DMS53 treated with DMSO at 0.1 percent for 48 hours (cell line): ENCODE results near the gene PCDHGB4.
"Not testable (repeated sequence)": the region's sequence is repeated elsewhere in the genome, so short reads cannot be mapped to it uniquely, and the experiment has no call there.

ENCODE experiments used
- DNase-seq: peaks from one replicate; lab custom pipeline; 2025; ENCODE audit not compliant: unreplicated experiment; lab: John Stamatoyannopoulos, UW

The PCDHGB4 gene

DNA sequence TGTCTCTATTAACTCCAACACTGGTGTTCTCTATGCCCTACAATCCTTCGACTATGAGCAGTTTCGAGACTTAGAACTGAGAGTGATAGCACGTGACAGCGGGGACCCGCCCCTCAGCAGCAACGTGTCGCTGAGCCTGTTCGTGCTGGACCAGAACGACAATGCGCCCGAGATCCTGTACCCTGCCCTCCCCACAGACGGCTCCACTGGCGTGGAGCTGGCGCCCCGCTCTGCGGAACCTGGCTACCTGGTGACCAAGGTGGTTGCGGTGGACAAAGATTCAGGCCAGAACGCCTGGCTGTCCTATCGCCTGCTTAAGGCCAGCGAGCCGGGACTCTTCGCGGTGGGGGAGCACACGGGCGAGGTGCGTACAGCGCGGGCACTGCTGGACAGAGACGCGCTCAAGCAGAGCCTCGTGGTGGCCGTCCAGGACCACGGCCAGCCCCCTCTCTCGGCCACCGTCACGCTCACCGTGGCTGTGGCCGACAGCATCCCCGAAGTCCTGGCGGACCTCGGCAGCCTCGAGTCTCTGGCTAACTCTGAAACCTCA lies 35.3 kb downstream of the PCDHGB4 start:
- no peak for DNase-seq

DNA sequence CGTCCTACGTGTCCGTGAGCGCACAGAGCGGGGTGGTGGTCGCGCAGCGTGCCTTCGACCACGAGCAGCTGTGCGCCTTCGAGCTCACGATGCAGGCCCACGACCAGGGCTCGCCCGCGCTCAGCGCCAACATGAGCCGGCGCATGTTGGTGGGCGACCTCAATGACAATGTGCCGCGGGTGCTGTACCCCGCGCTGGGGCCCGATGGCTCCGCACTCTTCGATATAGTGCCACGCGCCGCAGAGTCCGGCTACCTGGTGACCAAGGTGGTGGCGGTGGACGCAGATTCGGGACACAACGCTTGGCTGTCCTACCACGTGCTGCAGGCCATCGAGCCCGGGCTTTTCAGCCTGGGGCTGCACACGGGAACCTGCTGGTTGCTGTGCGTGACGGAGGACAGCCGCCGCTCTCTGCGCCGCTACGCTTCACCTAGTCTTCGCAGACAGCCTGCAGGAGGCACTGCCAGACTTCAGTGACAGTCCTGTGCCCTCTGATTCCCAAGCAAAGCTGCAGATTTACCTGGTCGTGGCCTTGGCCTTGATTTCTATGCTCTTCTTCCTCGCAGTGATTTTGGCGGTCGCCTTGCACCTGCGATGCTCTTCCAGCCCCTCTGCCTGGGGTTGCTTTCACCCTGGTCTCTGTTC lies 40.4 kb downstream of the PCDHGB4 start:
- no peak for DNase-seq

DNA sequence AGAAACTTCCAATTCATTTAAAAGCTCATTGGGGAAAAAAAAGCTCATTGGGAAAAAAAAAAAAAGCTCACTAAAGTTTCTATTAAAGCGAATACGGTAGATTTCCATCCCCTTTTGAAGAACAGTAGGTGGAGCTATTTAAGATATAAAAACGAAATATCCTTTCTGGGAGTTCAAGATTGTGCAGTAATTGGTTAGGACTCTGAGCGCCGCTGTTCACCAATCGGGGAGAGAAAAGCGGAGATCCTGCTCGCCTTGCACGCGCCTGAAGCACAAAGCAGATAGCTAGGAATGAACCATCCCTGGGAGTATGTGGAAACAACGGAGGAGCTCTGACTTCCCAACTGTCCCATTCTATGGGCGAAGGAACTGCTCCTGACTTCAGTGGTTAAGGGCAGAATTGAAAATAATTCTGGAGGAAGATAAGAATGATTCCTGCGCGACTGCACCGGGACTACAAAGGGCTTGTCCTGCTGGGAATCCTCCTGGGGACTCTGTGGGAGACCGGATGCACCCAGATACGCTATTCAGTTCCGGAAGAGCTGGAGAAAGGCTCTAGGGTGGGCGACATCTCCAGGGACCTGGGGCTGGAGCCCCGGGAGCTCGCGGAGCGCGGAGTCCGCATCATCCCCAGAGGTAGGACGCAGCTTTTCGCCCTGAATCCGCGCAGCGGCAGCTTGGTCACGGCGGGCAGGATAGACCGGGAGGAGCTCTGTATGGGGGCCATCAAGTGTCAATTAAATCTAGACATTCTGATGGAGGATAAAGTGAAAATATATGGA lies 43.0 kb downstream of the PCDHGB4 start, which contains the start of gene PCDHGA12:
TSS of gene PCDHGA12 (plus strand) at position 176 of the 782 bp plus-strand sequence. CDS start at position 429, 253 bp downstream.
- no peak for DNase-seq

DNA sequence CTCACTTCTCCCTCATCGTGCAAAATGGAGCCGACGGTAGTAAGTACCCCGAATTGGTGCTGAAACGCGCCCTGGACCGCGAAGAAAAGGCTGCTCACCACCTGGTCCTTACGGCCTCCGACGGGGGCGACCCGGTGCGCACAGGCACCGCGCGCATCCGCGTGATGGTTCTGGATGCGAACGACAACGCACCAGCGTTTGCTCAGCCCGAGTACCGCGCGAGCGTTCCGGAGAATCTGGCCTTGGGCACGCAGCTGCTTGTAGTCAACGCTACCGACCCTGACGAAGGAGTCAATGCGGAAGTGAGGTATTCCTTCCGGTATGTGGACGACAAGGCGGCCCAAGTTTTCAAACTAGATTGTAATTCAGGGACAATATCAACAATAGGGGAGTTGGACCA lies 43.8 kb downstream of the PCDHGB4 start:
- DNase-seq, result no peak

DNA sequence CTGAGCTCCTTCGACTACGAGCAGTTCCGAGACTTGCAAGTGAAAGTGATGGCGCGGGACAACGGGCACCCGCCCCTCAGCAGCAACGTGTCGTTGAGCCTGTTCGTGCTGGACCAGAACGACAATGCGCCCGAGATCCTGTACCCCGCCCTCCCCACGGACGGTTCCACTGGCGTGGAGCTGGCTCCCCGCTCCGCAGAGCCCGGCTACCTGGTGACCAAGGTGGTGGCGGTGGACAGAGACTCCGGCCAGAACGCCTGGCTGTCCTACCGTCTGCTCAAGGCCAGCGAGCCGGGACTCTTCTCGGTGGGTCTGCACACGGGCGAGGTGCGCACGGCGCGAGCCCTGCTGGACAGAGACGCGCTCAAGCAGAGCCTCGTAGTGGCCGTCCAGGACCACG lies 44.8 kb downstream of the PCDHGB4 start:
- DNase-seq, result not testable (repeated sequence)

DNA sequence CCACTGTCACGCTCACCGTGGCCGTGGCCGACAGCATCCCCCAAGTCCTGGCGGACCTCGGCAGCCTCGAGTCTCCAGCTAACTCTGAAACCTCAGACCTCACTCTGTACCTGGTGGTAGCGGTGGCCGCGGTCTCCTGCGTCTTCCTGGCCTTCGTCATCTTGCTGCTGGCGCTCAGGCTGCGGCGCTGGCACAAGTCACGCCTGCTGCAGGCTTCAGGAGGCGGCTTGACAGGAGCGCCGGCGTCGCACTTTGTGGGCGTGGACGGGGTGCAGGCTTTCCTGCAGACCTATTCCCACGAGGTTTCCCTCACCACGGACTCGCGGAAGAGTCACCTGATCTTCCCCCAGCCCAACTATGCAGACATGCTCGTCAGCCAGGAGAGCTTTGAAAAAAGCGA lies 45.2 kb downstream of the PCDHGB4 start:
- DNase-seq, result not testable (repeated sequence)

DNA sequence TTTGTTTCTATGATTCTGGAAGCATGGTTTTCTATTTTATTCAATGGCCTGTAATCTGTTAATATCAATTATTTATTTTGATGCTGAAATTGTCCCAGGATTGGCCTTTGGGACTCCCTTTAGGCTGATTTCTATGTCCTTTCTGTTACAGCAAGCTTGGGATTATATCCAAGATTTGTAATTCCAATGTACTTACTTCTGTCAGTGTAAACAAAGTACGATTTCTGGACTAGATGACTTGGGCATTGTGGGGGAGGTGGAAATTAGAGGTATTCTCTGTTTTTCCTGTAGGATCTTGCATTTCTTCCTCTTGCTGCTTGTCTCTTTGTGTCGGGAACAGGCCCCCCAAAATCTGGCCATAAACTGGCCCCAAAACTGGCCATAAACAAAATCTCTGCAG lies 46.5 kb downstream of the PCDHGB4 start:
- no peak for DNase-seq

DNA sequence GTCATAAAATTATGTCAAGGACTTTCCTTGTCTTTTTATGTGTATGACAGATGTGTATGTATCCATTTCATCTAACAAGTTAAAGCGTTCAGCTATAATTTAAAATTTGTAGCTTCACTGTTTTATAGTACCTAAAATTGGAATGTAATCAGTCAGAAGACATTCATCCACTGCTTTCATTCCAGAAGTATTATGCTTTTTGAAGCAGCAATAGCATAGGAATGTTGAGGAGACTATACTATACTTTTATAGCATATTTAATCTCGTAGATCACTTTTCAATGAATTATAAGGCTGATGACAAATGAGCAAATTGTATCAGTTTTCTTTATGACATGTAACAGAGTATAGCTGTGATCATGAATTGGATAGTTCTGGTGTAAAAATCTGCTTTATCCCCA lies 49.7 kb downstream of the PCDHGB4 start:
- DNase-seq, result no peak

DNA sequence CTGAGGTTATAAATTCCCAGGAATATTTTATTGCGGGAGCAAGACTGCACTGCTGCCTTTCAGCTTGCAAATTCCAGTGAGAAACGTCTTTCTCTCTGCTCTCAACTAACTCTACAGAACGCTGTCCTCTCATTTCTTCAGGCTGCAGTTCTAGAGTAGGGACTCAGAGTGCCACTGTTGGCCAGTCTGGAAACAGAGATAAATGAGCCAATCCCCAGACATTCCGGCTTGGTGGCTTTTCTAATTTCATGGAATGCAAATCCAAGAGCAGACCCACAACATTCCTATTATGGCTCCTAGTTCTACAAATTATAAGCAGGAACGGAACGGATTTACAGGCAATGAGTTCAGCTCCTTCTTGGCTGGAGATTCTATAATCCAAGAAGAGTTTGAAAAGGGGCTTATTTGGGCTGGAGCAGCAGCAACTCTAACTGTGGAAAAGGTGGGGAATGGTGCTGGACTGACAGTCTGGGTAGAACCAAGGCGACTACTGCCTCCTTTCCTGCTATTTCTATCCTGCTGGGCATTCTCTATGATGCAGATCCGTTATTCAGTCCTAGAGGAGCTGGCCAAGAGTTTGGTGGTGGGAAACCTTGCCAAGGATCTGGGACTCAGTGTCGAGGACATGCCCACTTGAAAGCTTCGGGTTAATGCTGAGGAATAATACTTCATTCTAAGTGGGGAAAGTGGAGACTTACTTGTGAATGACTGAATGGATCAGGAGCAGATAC lies 52.1 kb downstream of the PCDHGB4 start:
- no peak for DNase-seq
